Adrenal gland (tissue), 12 donors: ENCODE results near the gene METTL26. TPM values are rescaled to one million over a fixed set of nuclear protein-coding genes. Genes with fewer than 3 reads are reported as not detected.
A peak's percentile ranks its signal among the peaks of the same experiment; 100 is the strongest.

Experiments
- DNase-seq, 7 donors: peaks; one replicate each; pipeline ENCODE4 v3.0.0-alpha.2; 2019 to 2020
- H3K27ac ChIP-seq, 5 donors: fragments of 200-600 bp; sonication (generic) in 4 of 5; 1 replicate in 3 of 5; 2 replicates in 2 of 5; pipeline versions ENCODE4 v1.5.1 to v1.8.0; 2016 to 2020; ENCODE audit warnings: mild to moderate bottlenecking in 1 of 5
- H3K27me3 ChIP-seq: fragments of 200-600 bp; 2 replicates; pipeline ENCODE4 v1.8.0; 2021
- H3K36me3 ChIP-seq, 2 donors: fragments of 200-600 bp; replicated peaks in 1 of 2; 1 replicate in 1 of 2; 2 replicates in 1 of 2; pipeline versions ENCODE4 v1.5.1 to v1.8.0; 2018 to 2022
- H3K4me1 ChIP-seq, 2 donors: fragments of 200-600 bp; replicated peaks in 1 of 2; 1 replicate in 1 of 2; 2 replicates in 1 of 2; pipeline versions ENCODE4 v1.5.1 to v1.8.0; 2018 to 2021
- H3K4me3 ChIP-seq, 4 donors: fragments of 200-600 bp; sonication (generic) in 3 of 4; one replicate each; pipeline ENCODE4 v1.5.1; 2016 to 2018
- H3K9me3 ChIP-seq, 3 donors: fragments of 200-600 bp; sonication (generic) in 1 of 3; replicated peaks in 1 of 3; 1 replicate in 2 of 3; 2 replicates in 1 of 3; pipeline versions ENCODE4 v1.5.1 to v1.8.0; 2016 to 2021
- POLR2A ChIP-seq, 2 donors: fragments of 450-650 bp; IDR thresholded peaks; one replicate each; pipeline ENCODE4 v1.6.1; 2017; ENCODE audit warnings: antibody characterized with exemption in 2 of 2, mild to moderate bottlenecking in 2 of 2, moderate library complexity in 1 of 2
- WGBS, 4 donors: extraction: QIAGEN DNeasy Blood & Tissue Kit in 2 of 4; methylation state at CpG; one replicate each; pipeline versions ENCODE4 v1.1.5 to v1.1.7; 2013 to 2017; 5-methylcytosine and 5-hydroxymethylcytosine counted together
- intact Hi-C, 2 donors: fragments of 100-400 bp; cut with DNase I; formaldehyde crosslinking; loops; one replicate each; pipeline versions ENCODE4 v1.14.1 to v1.15.0; 2022 to 2023
- polyA plus RNA-seq, 3 donors: library from polyadenylated mRNA; stranded (reverse); fragments of 200-250 nt in 2 of 3; fragments of 350-450 nt in 1 of 3; fragmentation: Illumina TruSeq in 1 of 3; extraction: RNeasy Lipid Tissue Mini Kit (QIAGEN cat#74804) in 1 of 3; gene quantifications; one replicate each; pipeline ENCODE4 v1.2.3, GENCODE V29; 2013 to 2014
- total RNA-seq, 9 donors: library from RNA; depleted of rRNA in 4 of 9; stranded (reverse); fragments of >200 nt in 4 of 9; fragments of 120-200 nt in 1 of 9; fragmentation: NEBNext Ultra II Directional in 1 of 9; extraction: Animal tissue kit (Norgen Biotek cat#: 25700) in 1 of 9; gene quantifications; one replicate each; pipeline versions ENCODE4 v1.1.0 to v1.2.4, GENCODE V29; 2013 to 2023
- TF ChIP-seq, protein P1 (sequence below), 6 experiments: fragments of 450-650 bp in 4 of 6; fragments of 200-600 bp in 2 of 6; sonication (generic) in 1 of 6; IDR thresholded peaks; 1 replicate in 5 of 6; 2 replicates in 1 of 6; pipeline versions ENCODE4 v1.5.1 to v1.8.0; 2016 to 2021; ENCODE audit warnings: antibody characterized with exemption in 6 of 6, mild to moderate bottlenecking in 2 of 6, moderate library complexity in 1 of 6
- donor health status: healthy with polysubstance abuse.
- donor health status: Bipolar disorder and iron deficiency.
- donor health status: DM: yes; HTN: yes; CAD: no.
- donor health status: DM: no; HTN: no; CAD: no.
- donor health status: DM: no; HTN: no; CAD: no.
- donor health status: DM: yes; HTN: yes; CAD: no.

The METTL26 gene
- total and polyA plus RNA-seq, 12 donors, result 40.4 to 403 (median 130) TPM

DNA sequence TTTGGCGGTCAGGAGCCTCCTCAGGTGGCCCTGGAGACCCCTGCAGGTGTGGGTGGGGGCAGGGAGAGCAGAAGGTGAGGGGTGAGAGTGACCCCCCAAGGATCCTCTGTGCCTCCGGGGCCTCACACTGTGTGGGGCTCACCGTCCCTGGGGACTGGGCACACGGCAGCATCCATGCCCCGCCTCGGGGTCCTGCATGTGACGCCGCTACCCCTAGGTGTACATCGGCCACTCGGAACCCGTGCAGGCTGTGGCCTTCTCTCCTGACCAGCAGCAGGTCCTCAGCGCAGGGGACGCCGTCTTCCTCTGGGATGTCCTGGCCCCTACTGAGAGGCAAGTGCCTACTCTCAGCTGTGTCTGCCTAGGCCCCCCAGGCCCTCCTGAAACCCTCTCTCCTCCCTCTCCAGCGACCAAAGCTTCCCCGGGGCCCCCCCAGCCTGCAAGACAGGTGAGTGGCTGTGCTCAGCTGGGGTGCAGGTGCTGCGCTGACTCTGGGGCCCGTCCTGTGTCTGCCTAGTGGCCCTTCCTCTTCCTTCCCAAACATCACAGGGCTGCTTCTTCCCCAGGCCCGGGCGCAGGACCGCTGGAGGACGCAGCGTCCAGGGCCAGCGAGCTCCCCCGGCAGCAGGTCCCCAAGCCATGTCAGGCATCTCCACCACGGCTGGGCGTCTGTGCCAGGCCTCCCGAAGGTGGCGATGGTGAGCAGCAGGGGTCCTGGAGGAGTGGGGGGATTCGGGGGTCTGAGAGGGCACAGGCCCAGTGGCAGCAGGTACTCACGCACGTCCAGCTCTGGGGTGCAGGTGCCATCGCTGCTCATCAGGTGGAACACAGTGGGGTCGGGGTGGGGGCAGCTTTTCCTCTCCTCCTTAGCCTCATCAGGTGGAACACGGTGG is 22.8 kb upstream of the METTL26 start:
- Histone ChIP-seq H3K9me3 (no peaks in the 10 kb centered on the region), H3K36me3 (peaks cover 0 to 9% of the 10 kb centered on the region in 2 donors), H3K27me3 (no peaks in the 10 kb centered on the region), H3K4me3 (no peak overlapping the region), H3K4me1 (peaks cover 12 to 13% of the 10 kb centered on the region in 2 donors), H3K27ac (no peak overlapping the region)
- DNase-seq, result no peak
- 91 to 100% (median 93%) methylated on average over 2 to 35 of the region's 35 CpGs for WGBS, 4 donors
- TF ChIP-seq POLR2A (IDR thresholded peaks at IDR 0.05), result no peak
- TF ChIP-seq, protein P1, sequence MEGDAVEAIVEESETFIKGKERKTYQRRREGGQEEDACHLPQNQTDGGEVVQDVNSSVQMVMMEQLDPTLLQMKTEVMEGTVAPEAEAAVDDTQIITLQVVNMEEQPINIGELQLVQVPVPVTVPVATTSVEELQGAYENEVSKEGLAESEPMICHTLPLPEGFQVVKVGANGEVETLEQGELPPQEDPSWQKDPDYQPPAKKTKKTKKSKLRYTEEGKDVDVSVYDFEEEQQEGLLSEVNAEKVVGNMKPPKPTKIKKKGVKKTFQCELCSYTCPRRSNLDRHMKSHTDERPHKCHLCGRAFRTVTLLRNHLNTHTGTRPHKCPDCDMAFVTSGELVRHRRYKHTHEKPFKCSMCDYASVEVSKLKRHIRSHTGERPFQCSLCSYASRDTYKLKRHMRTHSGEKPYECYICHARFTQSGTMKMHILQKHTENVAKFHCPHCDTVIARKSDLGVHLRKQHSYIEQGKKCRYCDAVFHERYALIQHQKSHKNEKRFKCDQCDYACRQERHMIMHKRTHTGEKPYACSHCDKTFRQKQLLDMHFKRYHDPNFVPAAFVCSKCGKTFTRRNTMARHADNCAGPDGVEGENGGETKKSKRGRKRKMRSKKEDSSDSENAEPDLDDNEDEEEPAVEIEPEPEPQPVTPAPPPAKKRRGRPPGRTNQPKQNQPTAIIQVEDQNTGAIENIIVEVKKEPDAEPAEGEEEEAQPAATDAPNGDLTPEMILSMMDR (IDR thresholded peaks at IDR 0.05), result no peak
- intact Hi-C loops, result loop anchor here in 1 of 2 donors (5.0 kb wide), 1 partner anchor 82 kb away; no protein-coding TSS in a partner anchor

DNA sequence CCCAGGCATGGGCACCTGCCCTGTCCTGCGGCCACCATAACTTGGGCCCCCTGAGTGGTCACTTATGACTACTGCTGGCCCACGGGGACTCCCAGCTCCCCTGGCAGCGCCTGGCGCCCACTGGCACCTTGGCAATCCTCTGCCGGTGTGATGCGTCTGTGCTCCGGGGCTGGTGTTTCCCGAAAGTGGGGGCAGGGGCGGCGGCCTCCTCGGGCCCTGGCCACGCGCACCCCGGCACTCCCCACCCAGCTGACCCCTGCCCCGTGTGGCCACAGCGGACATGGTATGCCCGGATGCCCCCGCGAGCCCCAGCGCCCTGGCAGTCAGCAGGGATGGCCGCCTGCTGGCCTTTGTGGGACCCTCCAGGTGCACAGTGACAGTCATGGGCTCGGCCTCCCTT is 21.4 kb upstream of the METTL26 start:
- TF ChIP-seq POLR2A (IDR thresholded peaks at IDR 0.05), result no peak
- intact Hi-C loops, result loop anchor here in 1 of 2 donors (5.0 kb wide), 1 partner anchor 80 kb away; no protein-coding TSS in a partner anchor
- 88 to 97% (median 95%) methylated on average over 14 to 22 of the region's 22 CpGs; no CpG with 5 or more reads in 1 of the 4 donors for WGBS, 4 donors
- Histone ChIP-seq H3K9me3 (no peaks in the 10 kb centered on the region), H3K27ac (no peak overlapping the region), H3K4me3 (no peak overlapping the region), H3K36me3 (peaks cover 0 to 9% of the 10 kb centered on the region in 2 donors), H3K27me3 (no peaks in the 10 kb centered on the region), H3K4me1 (peaks cover 17 to 19% of the 10 kb centered on the region in 2 donors)
- no peak for DNase-seq

DNA sequence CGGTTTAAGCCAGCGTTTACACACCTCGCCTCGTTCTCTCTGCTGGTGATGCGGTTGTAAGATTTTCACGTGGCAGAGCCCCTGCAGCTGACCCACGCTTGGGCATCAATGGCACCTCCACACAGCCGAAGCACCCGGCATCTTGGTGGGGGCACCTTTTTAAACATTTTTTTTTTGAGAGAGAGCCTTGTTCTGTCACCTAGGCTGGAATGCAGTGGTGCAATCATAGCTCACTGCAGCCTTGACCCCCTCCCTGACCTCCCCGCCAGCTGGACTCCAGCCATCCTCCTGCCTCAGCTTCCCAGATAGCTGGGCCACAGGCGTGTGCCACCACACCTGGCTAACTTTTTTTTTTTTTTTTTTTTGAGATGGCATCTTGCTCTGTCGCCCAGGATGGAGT is 17.9 kb upstream of the METTL26 start:
- no peaks in the 10 kb centered on the region for H3K27me3 ChIP-seq
- no peak overlapping the region for H3K4me3 ChIP-seq
- peaks cover 0 to 9% of the 10 kb centered on the region in 2 donors for H3K36me3 ChIP-seq
- WGBS, 4 donors, result 81 to 88% (median 86%) methylated on average over 12 of the region's 12 CpGs
- intact Hi-C loops, result no loop called here
- H3K4me1 ChIP-seq, result peaks cover 21 to 24% of the 10 kb centered on the region in 2 donors
- TF ChIP-seq, protein P1 (IDR thresholded peaks at IDR 0.05), result no peak
- no peak for TF ChIP-seq POLR2A (IDR thresholded peaks at IDR 0.05)
- H3K27ac ChIP-seq, result no peak overlapping the region
- no peak for DNase-seq
- H3K9me3 ChIP-seq, result no peaks in the 10 kb centered on the region

DNA sequence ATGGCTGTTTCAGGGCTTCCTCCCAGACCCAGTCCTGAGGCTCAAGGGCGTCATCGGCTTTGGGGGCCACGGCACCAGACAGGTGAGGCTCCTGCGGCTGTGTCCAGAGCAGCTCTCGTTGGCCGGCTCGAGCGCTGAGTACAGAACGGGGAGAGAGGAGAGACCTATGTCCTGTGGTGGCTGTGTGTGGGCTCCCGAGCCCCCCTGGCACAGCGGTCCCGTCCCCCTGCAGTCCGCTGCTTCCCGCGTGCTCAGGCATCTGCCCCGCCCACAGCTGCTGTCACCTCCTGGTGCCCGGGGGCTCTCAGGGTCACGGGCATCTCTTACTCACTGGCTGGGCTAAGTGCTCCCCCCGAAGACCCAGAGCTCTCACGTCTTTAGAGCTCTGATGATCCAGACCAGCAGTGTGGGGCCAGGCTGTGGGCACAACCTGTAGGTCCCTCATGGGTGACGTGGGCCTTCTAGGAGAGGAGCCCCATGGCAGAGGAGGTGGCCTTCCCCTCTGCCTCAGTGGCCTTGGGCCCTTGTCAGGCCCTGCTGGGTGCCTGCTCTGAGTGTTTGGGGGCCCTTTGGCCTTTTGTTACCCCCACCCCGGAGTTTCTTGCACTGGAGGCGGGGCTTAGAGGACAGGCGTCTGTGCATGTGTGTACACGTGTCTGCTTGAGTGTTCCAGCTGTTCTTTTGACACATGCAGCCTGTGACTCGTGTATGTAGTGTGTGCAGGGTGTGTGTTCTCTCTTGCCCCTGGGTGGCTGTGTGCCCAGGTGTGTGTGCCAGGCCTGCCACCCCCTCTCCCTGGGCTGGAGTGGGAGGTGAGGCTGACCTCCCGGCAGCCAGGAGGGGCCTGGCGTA is 16.6 kb upstream of the METTL26 start:
- TF ChIP-seq, protein P1 (IDR thresholded peaks at IDR 0.05), result no peak
- peak in 1 of 2 donors; percentile 54 for TF ChIP-seq POLR2A (IDR thresholded peaks at IDR 0.05)
- Histone ChIP-seq H3K4me1 (peaks cover 32 to 37% of the 10 kb centered on the region in 2 donors), H3K9me3 (no peaks in the 10 kb centered on the region), H3K36me3 (peaks cover 0 to 5% of the 10 kb centered on the region in 2 donors), H3K27me3 (no peaks in the 10 kb centered on the region), H3K27ac (peak overlapping the region; percentile 69 to 93 (median 74)), H3K4me3 (no peak overlapping the region)
- intact Hi-C loops, result no loop called here
- WGBS, 4 donors, result 52 to 63% (median 57%) methylated on average over 2 to 28 of the region's 28 CpGs
- peak; percentile 71 to 93 (median 89) for DNase-seq
